GM12878 (cell line): ENCODE data around the gene CKS1B. TPM values are rescaled to one million over a fixed set of nuclear protein-coding genes. Genes with fewer than 3 reads are reported as not detected.

Experiments used
- ATAC-seq: fragments of 200-7000 bp; cut with Tn5 transposase; 3 replicates; pipeline ENCODE4 v1.9.1; 2020; ENCODE audit warnings: mild to moderate bottlenecking, moderate library complexity
- BruUV-seq: library from RNA; stranded (reverse); fragments of 400-500 nt; replicated peaks from 2 replicates; lab custom pipeline; 2021; lab: Mats Ljungman, UMichigan
- CTCF ChIA-PET: fragments of 300-600 bp; sonication (Branson Sonifier 250); formaldehyde crosslinking; extraction: SDS; loops from one replicate; lab custom pipeline; 2021; ENCODE audit warnings: inconsistent platforms; lab: Yijun Ruan, JAX
- POLR2A ChIA-PET: fragments of 350-600 bp; formaldehyde crosslinking; extraction: SDS; loops from one replicate; lab custom pipeline; 2021; ENCODE audit warnings: inconsistent platforms; lab: Charles Lee
- RAD21 ChIA-PET: fragments of 300-600 bp; sonication (Branson Sonifier 250); formaldehyde crosslinking; loops from one replicate; lab custom pipeline; 2023; ENCODE audit warnings: antibody characterized with exemption; ENCODE audit not compliant: unreplicated experiment; lab: Charles Lee
- SMC1A ChIA-PET: fragments of 300-600 bp; sonication (Branson Sonifier 250); formaldehyde crosslinking; loops from one replicate; lab custom pipeline; 2023; ENCODE audit not compliant: unreplicated experiment, uncharacterized antibody; lab: Charles Lee
- DNase-seq: peaks from one replicate; pipeline ENCODE4 v3.0.0-alpha.2; 2011; ENCODE audit warnings: low read depth, low spot score
- FAIRE-seq: peaks from 3 replicates; lab custom pipeline; 2011; peaks lifted over from hg19 to GRCh38; lab: Jason Lieb, UNC
- H2AFZ ChIP-seq: 2 replicates; pipeline ENCODE4 v1.6.0; 2011; ENCODE audit warnings: low read depth, low read length, control low read depth; ENCODE audit not compliant: control insufficient read depth
- H3K27ac ChIP-seq: 2 replicates; pipeline ENCODE4 v1.5.1; 2011; ENCODE audit warnings: control low read depth; ENCODE audit not compliant: control insufficient read depth, insufficient read depth
- H3K27me3 ChIP-seq, 2 experiments: replicated peaks in 1 of 2; 2 replicates each; pipeline versions ENCODE4 v1.6.0 to v1.6.1; 2011; ENCODE audit warnings: low read length in 1 of 2; ENCODE audit not compliant: control insufficient read depth in 2 of 2, insufficient read depth in 2 of 2
- H3K36me3 ChIP-seq, 2 experiments: 2 replicates each; pipeline ENCODE4 v1.5.1; 2011; ENCODE audit warnings: low read length in 1 of 2; ENCODE audit not compliant: control insufficient read depth in 2 of 2, insufficient read depth in 2 of 2
- H3K4me1 ChIP-seq: 2 replicates; pipeline ENCODE4 v1.6.1; 2011; ENCODE audit warnings: mild to moderate bottlenecking, low read length, moderate library complexity, mixed read lengths; ENCODE audit not compliant: control insufficient read depth, insufficient read depth
- H3K4me2 ChIP-seq: 2 replicates; pipeline ENCODE4 v1.6.0; 2011; ENCODE audit warnings: control low read depth; ENCODE audit not compliant: control insufficient read depth, insufficient read depth
- H3K4me3 ChIP-seq: fragments of 200-600 bp; sonication (generic); 2 replicates; pipeline ENCODE4 v1.5.1; 2016
- H3K79me2 ChIP-seq: 2 replicates; pipeline ENCODE4 v1.6.0; 2011; ENCODE audit warnings: low read length; ENCODE audit not compliant: control insufficient read depth, insufficient read depth
- H3K9ac ChIP-seq: 2 replicates; pipeline ENCODE4 v1.8.0; 2011; ENCODE audit warnings: low read length, control low read depth, mixed read lengths; ENCODE audit not compliant: control insufficient read depth, insufficient read depth
- H3K9me3 ChIP-seq: replicated peaks from 3 replicates; pipeline ENCODE4 v1.5.1; 2011; ENCODE audit warnings: mild to moderate bottlenecking, low read length; ENCODE audit not compliant: control insufficient read depth, insufficient read depth
- H4K20me1 ChIP-seq: 2 replicates; pipeline ENCODE4 v1.6.0; 2011; ENCODE audit not compliant: control insufficient read depth, insufficient read depth
- CHD4 ChIP-seq: fragments of 200-600 bp; sonication (generic); IDR thresholded peaks from 2 replicates; pipeline ENCODE4 v1.6.1; 2016; ENCODE audit warnings: mild to moderate bottlenecking
- EED ChIP-seq: sonication (generic); IDR thresholded peaks from 2 replicates; pipeline ENCODE4 v1.6.1; 2016; ENCODE audit warnings: antibody characterized with exemption, low read depth
- RAD21 ChIP-seq: IDR thresholded peaks from 2 replicates; pipeline ENCODE4 v1.6.1; 2011; ENCODE audit warnings: mild to moderate bottlenecking, low read depth, low read length, moderate library complexity; ENCODE audit not compliant: insufficient read depth
- ZNF274 ChIP-seq: IDR thresholded peaks from one replicate; pipeline ENCODE4 v1.8.0; 2011; ENCODE audit not compliant: insufficient read length, insufficient read depth
- ZZZ3 ChIP-seq: IDR thresholded peaks from 2 replicates; pipeline ENCODE4 v1.6.1; 2011; ENCODE audit warnings: low read depth; ENCODE audit not compliant: control insufficient read depth, insufficient read length
- WGBS: methylation state at CpG from one replicate; pipeline ENCODE4 v1.1.6; 2016; ENCODE audit warnings: low lambda C conversion rate; ENCODE audit not compliant: insufficient replicate concordance, insufficient coverage; ENCODE audit errors: missing lambda C conversion rate; 5-methylcytosine and 5-hydroxymethylcytosine counted together
- in situ Hi-C: fragments of 300-500 bp; cut with MboI; formaldehyde crosslinking; loops from 9 replicates; pipeline ENCODE4 v1.14.3; 2018; ENCODE audit warnings: mixed read lengths
- intact Hi-C: fragments of 100-400 bp; cut with micrococcal nuclease; formaldehyde crosslinking; loops from one replicate; pipeline ENCODE4 v1.14.2; 2022; ENCODE audit not compliant: unreplicated experiment
- polyA plus RNA-seq, 11 experiments: library from polyadenylated mRNA; depleted of rRNA in 4 of 11; unstranded in 6 of 11; stranded (reverse) in 5 of 11; fragments of >200 nt; fragmentation: Nextera tagmentation in 4 of 11; fragmentation: Illumina TruSeq in 1 of 11; extraction: Ambion mirVana in 4 of 11; extraction: Trizol in 1 of 11; gene quantifications; 1 replicate in 1 of 11; 2 replicates in 10 of 11; pipeline versions ENCODE4 v1.2.1 to v1.2.3, GENCODE V29; 2011 to 2016; ENCODE audit warnings: inconsistent platforms in 2 of 11, missing spikeins in 2 of 11, low read depth in 1 of 11
- total RNA-seq, 4 experiments: library from RNA; depleted of rRNA in 3 of 4; stranded (reverse); fragments of >200 nt in 3 of 4; fragmentation: Illumina TruSeq in 1 of 4; extraction: Trizol in 1 of 4; gene quantifications; 2 replicates each; pipeline versions ENCODE4 v1.2.1 to v1.2.3, GENCODE V29; 2013 to 2021
- TF ChIP-seq, protein P1 (sequence below): IDR thresholded peaks from 2 replicates; pipeline ENCODE4 v1.6.1; 2012; ENCODE audit warnings: mild to moderate bottlenecking, low read depth, low read length

The CKS1B gene
- total and polyA plus RNA-seq, 10 of the 15 experiments (the other 5 are each of a cell fraction or from before 2014, with no cell fraction given): 125 to 608 (median 364) TPM

DNA sequence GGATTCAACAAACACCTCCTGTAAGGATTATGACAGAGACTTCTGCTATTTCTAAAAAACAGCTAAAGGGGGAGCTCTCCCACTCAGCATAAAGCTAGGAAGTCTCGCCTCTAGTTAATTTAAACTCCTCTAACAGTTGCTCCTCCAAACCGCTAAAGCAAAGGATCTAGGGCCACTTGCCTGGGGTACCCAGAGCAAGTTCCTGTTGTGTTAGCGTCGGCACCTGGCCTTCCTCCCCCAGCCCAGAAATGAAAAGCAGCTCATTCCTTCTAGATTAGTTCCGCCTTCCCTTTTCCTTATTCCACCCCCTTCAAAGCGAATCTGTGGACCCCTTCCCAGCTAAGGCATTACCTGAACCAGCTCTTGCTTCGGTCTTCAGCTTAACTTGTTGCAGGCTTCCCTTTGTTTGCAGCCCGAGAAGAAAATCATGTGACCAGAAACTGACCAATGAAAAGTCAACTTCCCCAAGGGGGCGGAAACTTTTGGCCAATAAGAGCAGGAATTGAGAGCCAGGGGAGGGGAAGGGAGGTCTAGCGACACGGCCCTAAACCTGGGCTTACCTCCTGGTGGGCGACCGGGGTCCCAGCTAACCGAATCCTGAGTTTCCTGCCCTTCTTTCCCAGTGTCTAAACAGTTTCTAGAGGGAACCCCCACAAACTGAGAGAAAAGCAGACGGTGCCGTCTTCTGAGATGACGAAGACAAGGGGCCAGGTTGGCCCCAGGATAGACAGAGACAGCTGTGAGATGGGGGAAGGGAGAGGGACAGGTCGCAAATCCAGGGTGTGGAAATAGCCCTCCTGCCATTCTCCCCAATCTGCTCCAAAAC, 18.6 kb upstream of the CKS1B start, which contains the start of gene PBXIP1 (continued):
- TF ChIP-seq, protein P1, sequence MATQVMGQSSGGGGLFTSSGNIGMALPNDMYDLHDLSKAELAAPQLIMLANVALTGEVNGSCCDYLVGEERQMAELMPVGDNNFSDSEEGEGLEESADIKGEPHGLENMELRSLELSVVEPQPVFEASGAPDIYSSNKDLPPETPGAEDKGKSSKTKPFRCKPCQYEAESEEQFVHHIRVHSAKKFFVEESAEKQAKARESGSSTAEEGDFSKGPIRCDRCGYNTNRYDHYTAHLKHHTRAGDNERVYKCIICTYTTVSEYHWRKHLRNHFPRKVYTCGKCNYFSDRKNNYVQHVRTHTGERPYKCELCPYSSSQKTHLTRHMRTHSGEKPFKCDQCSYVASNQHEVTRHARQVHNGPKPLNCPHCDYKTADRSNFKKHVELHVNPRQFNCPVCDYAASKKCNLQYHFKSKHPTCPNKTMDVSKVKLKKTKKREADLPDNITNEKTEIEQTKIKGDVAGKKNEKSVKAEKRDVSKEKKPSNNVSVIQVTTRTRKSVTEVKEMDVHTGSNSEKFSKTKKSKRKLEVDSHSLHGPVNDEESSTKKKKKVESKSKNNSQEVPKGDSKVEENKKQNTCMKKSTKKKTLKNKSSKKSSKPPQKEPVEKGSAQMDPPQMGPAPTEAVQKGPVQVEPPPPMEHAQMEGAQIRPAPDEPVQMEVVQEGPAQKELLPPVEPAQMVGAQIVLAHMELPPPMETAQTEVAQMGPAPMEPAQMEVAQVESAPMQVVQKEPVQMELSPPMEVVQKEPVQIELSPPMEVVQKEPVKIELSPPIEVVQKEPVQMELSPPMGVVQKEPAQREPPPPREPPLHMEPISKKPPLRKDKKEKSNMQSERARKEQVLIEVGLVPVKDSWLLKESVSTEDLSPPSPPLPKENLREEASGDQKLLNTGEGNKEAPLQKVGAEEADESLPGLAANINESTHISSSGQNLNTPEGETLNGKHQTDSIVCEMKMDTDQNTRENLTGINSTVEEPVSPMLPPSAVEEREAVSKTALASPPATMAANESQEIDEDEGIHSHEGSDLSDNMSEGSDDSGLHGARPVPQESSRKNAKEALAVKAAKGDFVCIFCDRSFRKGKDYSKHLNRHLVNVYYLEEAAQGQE: no peak

DNA sequence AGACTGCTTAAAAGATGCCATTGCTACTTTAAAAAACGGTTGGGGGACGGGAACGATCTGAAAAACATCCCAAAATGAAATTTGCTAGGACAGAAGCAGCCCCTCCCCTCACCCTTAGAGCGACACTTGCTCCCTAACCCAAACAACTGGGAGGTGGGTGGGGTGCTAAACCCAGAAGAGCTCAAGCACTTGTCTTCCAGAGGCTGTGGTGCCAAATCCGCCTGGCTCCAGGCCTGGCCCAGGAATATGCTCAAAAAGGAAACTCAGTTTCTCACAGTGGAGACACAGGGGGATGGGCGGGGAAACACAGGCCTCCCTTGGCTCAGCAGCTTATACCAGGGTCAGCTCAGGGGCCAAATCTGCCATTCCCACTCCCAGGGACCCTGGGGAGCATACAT, 17.9 kb upstream of the CKS1B start:
- ChIA-PET POLR2A (interaction anchor here (1.0 to 12.3 kb wide), 7 partner anchors 16 to 82 kb away, joined by 4 to 140 read pairs (median 10); partner anchors contain the start of genes CKS1B, FLAD1, PMVK and SHC1), SMC1A (interaction anchor here (0.7 to 2.5 kb wide), 11 partner anchors 14 to 397 kb away, joined by 3 to 21 read pairs (median 5); partner anchors contain the start of genes FLAD1, PMVK and SHC1)
- Histone ChIP-seq H3K4me3 (peak overlapping the region; percentile 81; the same call in 1 of the 2 replicates), H4K20me1 (no peaks in the 10 kb centered on the region), H2AFZ (peak overlapping the region; percentile 57), H3K4me1 (peaks cover 33% of the 10 kb centered on the region), H3K9ac (peak overlapping the region; percentile 30; the same call in 1 of the 2 replicates), H3K27me3 (no peaks in the 10 kb centered on the region)
- TSS peak; percentile 72 for BruUV-seq
- in situ Hi-C loops: no loop called here
- FAIRE-seq (no peak), ATAC-seq (no peak)
- WGBS: 51% methylated on average over 6 of the region's 6 CpGs
- TF ChIP-seq RAD21: no peak
- no peak for TF ChIP-seq EED
- no peak for TF ChIP-seq ZNF274
- TF ChIP-seq CHD4: no peak
- TF ChIP-seq ZZZ3: no peak
- TF ChIP-seq, all 136 proteins: peak for 0
- intact Hi-C loops: no loop called here
- no peak for DNase-seq
- ChIA-PET RAD21 (interaction anchor here (1.0 to 2.6 kb wide), 9 partner anchors 17 to 165 kb away, joined by 3 to 10 read pairs (median 6); partner anchors contain the start of genes ADAM15, FLAD1 and PMVK), CTCF (interaction anchor here (0.8 to 2.8 kb wide), 11 partner anchors 9 to 397 kb away, joined by 3 to 17 read pairs (median 4); partner anchors contain the start of genes ADAM15, FLAD1, LENEP and SHC1)
- peak overlapping the region; percentile 93 for H3K4me2 ChIP-seq
- peaks cover 3 to 5% of the 10 kb centered on the region in 2 experiments; a peak in 2 of 4 replicates for H3K36me3 ChIP-seq
- peak overlapping the region; percentile 72; the same call in 1 of the 2 replicates for H3K27ac ChIP-seq
- no peaks in the 10 kb centered on the region for H3K9me3 ChIP-seq
- H3K79me2 ChIP-seq: peaks cover 25% of the 10 kb centered on the region
